NCI-H1092 treated with DMSO at 0.1 percent for 48 hours (cell line): ENCODE measurements around the gene RGS21.
"Not testable (repeated sequence)": the region's sequence is repeated elsewhere in the genome, so short reads cannot be mapped to it uniquely, and the experiment has no call there.

ENCODE experiments used
- DNase-seq: peaks from one replicate; lab custom pipeline; 2025; lab: John Stamatoyannopoulos, UW

Gene RGS21

GRCh38 chr1:192316942-192317450 is at the start of gene RGS21:
TSS of gene RGS21 (plus strand) at chr1:192316992. CDS start at chr1:192343037, 26,045 bp downstream.
- no peak for DNase-seq

- no peak for DNase-seq
Observed at GRCh38 chr1:192268468-192269052, 48.2 kb upstream of the RGS21 start.

GRCh38 chr1:192270398-192270797 is 46.4 kb upstream of the RGS21 start:
- no peak for DNase-seq

- no peak for DNase-seq
Observed at GRCh38 chr1:192272732-192273131, 44.1 kb upstream of the RGS21 start.

GRCh38 chr1:192274588-192274987 is 42.2 kb upstream of the RGS21 start:
- DNase-seq: no peak

GRCh38 chr1:192277635-192278034 is 39.2 kb upstream of the RGS21 start:
- DNase-seq: no peak

GRCh38 chr1:192284927-192285326 is 31.9 kb upstream of the RGS21 start:
- no peak for DNase-seq

GRCh38 chr1:192303029-192303428 is 13.8 kb upstream of the RGS21 start:
- DNase-seq: no peak

- DNase-seq: not testable (repeated sequence)
Observed at GRCh38 chr1:192308314-192308713, 8.5 kb upstream of the RGS21 start.

GRCh38 chr1:192311281-192311680 is 5.5 kb upstream of the RGS21 start:
- DNase-seq: no peak

- no peak for DNase-seq
Observed at GRCh38 chr1:192327997-192328396, 11.2 kb downstream of the RGS21 start.

GRCh38 chr1:192342842-192343241 is 26.1 kb downstream of the RGS21 start:
- DNase-seq: no peak

- DNase-seq: no peak
Observed at GRCh38 chr1:192343344-192343743, 26.6 kb downstream of the RGS21 start.

- no peak for DNase-seq
Observed at GRCh38 chr1:192349314-192349713, 32.5 kb downstream of the RGS21 start.

GRCh38 chr1:192350356-192350755 is 33.6 kb downstream of the RGS21 start:
- DNase-seq: no peak

- DNase-seq: no peak
Observed at GRCh38 chr1:192351550-192351949, 34.8 kb downstream of the RGS21 start.

- no peak for DNase-seq
Observed at GRCh38 chr1:192357924-192358323, 41.1 kb downstream of the RGS21 start.

GRCh38 chr1:192358402-192358801 is 41.6 kb downstream of the RGS21 start:
- no peak for DNase-seq

GRCh38 chr1:192358822-192359221 is 42.0 kb downstream of the RGS21 start:
- no peak for DNase-seq

- no peak for DNase-seq
Observed at GRCh38 chr1:192363177-192363576, 46.4 kb downstream of the RGS21 start.

GRCh38 chr1:192367436-192367835 is 50.6 kb downstream of the RGS21 start:
- no peak for DNase-seq

- no peak for DNase-seq
Observed at GRCh38 chr1:192375306-192375705, 58.5 kb downstream of the RGS21 start.

GRCh38 chr1:192376374-192376773 is 59.6 kb downstream of the RGS21 start:
- DNase-seq: no peak

GRCh38 chr1:192378276-192378675 is 61.5 kb downstream of the RGS21 start:
- DNase-seq: no peak
